ENCODE data around the gene PLEKHA3.

DNA sequence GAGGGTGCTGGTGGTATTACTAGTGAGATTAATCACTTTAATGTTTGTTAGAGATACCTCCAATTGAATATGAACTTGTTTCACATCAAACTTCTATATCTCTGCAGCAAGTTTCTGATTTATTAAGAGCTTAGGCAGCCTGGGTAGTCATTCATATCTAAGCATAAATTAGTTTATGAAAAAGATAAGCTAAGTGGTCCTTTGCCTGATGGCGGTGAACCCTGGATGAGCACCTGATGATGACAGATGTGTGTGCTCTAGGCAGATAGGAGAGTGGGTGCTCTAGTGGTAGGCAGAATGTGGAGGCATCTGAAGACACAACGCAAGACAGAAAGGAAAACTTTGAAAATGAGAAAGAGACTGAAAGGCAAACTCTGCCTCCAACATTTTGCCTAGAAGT lies 6.9 kb upstream of the PLEKHA3 start:
- no peak for TF ChIP-seq CTCF (IDR thresholded peaks at IDR 0.05)
- no peak for TF ChIP-seq POLR2A (IDR thresholded peaks at IDR 0.05)

All from heart left ventricle (tissue), 13 donors.